HepG2 (cell line): ENCODE measurements around the gene GPS1. TPM values are rescaled to one million over a fixed set of nuclear protein-coding genes. Genes with fewer than 3 reads are reported as not detected.

Source experiments
- ATAC-seq: fragments of 200-7000 bp; cut with Tn5 transposase; 3 replicates; pipeline ENCODE4 v1.9.1; 2020; ENCODE audit warnings: mild to moderate bottlenecking, moderate library complexity
- BruUV-seq: library from RNA; stranded (reverse); fragments of 400-500 nt; replicated peaks from 2 replicates; lab custom pipeline; 2021; lab: Mats Ljungman, UMichigan
- CTCF ChIA-PET: fragments of 300-600 bp; formaldehyde crosslinking; extraction: SDS; loops from one replicate; lab custom pipeline; 2021; ENCODE audit warnings: low total read pairs, inconsistent platforms, low intra/inter-chr PET ratio; lab: Yijun Ruan, JAX
- POLR2A ChIA-PET: fragments of 350-600 bp; sonication (Branson Sonifier 250); formaldehyde crosslinking; loops from one replicate; lab custom pipeline; 2020; ENCODE audit warnings: antibody characterized with exemption, inconsistent platforms; lab: Yijun Ruan, JAX
- DNase-seq: peaks from one replicate; pipeline ENCODE4 v3.0.0-alpha.2; 2015; ENCODE audit warnings: low spot score
- FAIRE-seq: peaks from 3 replicates; lab custom pipeline; 2011; peaks lifted over from hg19 to GRCh38; lab: Jason Lieb, UNC
- H2AFZ ChIP-seq: one replicate; pipeline ENCODE4 v1.6.1; 2011; ENCODE audit warnings: low read length, inconsistent platforms
- H3K27ac ChIP-seq: fragments of 300-600 bp; 3 replicates; pipeline ENCODE4 v1.8.0; 2011; ENCODE audit warnings: mixed run types, mild to moderate bottlenecking, mixed read lengths, low read length, inconsistent platforms; ENCODE audit not compliant: insufficient read depth; ENCODE audit errors: extremely low read length
- H3K27me3 ChIP-seq, 2 experiments: fragments of 200-600 bp in 1 of 2; 2 replicates in 1 of 2; 3 replicates in 1 of 2; pipeline versions ENCODE4 v1.6.0 to v1.8.0; 2011; ENCODE audit warnings: low read length in 2 of 2, mild to moderate bottlenecking in 2 of 2, moderate library complexity in 2 of 2, inconsistent platforms in 1 of 2; ENCODE audit not compliant: insufficient read depth in 2 of 2, control insufficient read depth in 1 of 2
- H3K36me3 ChIP-seq, 2 experiments: fragments of 200-600 bp in 1 of 2; replicated peaks in 1 of 2; 2 replicates in 1 of 2; 3 replicates in 1 of 2; pipeline versions ENCODE4 v1.5.1 to v1.8.0; 2011; ENCODE audit warnings: low read length in 2 of 2, inconsistent platforms in 1 of 2; ENCODE audit not compliant: insufficient read depth in 2 of 2, control insufficient read depth in 1 of 2
- H3K4me1 ChIP-seq: 2 replicates; pipeline ENCODE4 v1.5.1; 2012; ENCODE audit warnings: low read length, inconsistent platforms; ENCODE audit not compliant: insufficient read depth
- H3K4me2 ChIP-seq: 2 replicates; pipeline ENCODE4 v1.6.0; 2011; ENCODE audit warnings: low read depth, low read length, inconsistent platforms
- H3K4me3 ChIP-seq, 3 experiments: fragments of 200-600 bp in 1 of 3; sonication (generic), shearing (Covaris generic) in 1 of 3; replicated peaks in 1 of 3; 2 replicates each; pipeline ENCODE4 v1.5.1; 2011 to 2016; ENCODE audit warnings: low read length in 3 of 3, inconsistent platforms in 2 of 3, low read depth in 2 of 3, mild to moderate bottlenecking in 2 of 3, control low read depth in 1 of 3, mixed read lengths in 1 of 3; ENCODE audit not compliant: insufficient read depth in 1 of 3
- H3K79me2 ChIP-seq: one replicate; pipeline ENCODE4 v1.6.1; 2011; ENCODE audit warnings: low read length, inconsistent platforms; ENCODE audit not compliant: insufficient read depth
- H3K9ac ChIP-seq: 2 replicates; pipeline ENCODE4 v1.6.0; 2011; ENCODE audit warnings: mild to moderate bottlenecking, low read depth, low read length, inconsistent platforms; ENCODE audit not compliant: insufficient read depth
- H3K9me3 ChIP-seq: 2 replicates; pipeline ENCODE4 v1.5.1; 2012; ENCODE audit warnings: mild to moderate bottlenecking, low read length
- H4K20me1 ChIP-seq: 2 replicates; pipeline ENCODE4 v1.6.0; 2011; ENCODE audit warnings: inconsistent platforms, mild to moderate bottlenecking, low read length, moderate library complexity; ENCODE audit not compliant: insufficient read depth
- AGO2 ChIP-seq: fragments of 200-400 bp; formaldehyde crosslinking; optimal IDR thresholded peaks from 2 replicates; pipeline ENCODE3; 2017; ENCODE audit warnings: mild to moderate bottlenecking, low read depth, low read length, moderate library complexity
- DPF2 ChIP-seq: sonication (generic); formaldehyde crosslinking; IDR thresholded peaks from 2 replicates; pipeline ENCODE4 v1.4.0; 2020; ENCODE audit warnings: mild to moderate bottlenecking, low read depth, missing genetic modification reagents, borderline replicate concordance
- GLI4 ChIP-seq: sonication (generic); formaldehyde crosslinking; IDR thresholded peaks from 2 replicates; pipeline ENCODE4 v1.5.1; 2020; ENCODE audit warnings: missing genetic modification reagents, mild to moderate bottlenecking, moderate library complexity, borderline replicate concordance
- MED13 ChIP-seq: sonication (generic); formaldehyde crosslinking; IDR thresholded peaks from 2 replicates; pipeline ENCODE4 v1.5.0; 2020; ENCODE audit warnings: missing genetic modification reagents
- NCOA5 ChIP-seq: sonication (generic); formaldehyde crosslinking; IDR thresholded peaks from 2 replicates; pipeline ENCODE4 v1.4.0; 2020; ENCODE audit warnings: missing genetic modification reagents
- NFATC3 ChIP-seq: sonication (generic); formaldehyde crosslinking; IDR thresholded peaks from 2 replicates; pipeline ENCODE4 v1.5.1; 2020; ENCODE audit warnings: mild to moderate bottlenecking, missing genetic modification reagents
- PAF1 ChIP-seq: IDR thresholded peaks from 2 replicates; pipeline ENCODE4 v1.6.1; 2016; ENCODE audit warnings: missing genetic modification reagents, missing compliant biosample characterization
- POLR2AphosphoS5 ChIP-seq: IDR thresholded peaks from 2 replicates; pipeline ENCODE4 v1.6.1; 2012; ENCODE audit warnings: low read depth, low read length
- RBFOX2 ChIP-seq: fragments of 200-400 bp; formaldehyde crosslinking; IDR thresholded peaks from 2 replicates; pipeline ENCODE4 v1.6.1; 2017; ENCODE audit warnings: low read depth, mild to moderate bottlenecking, low read length
- RBM22 ChIP-seq: fragments of 200-400 bp; formaldehyde crosslinking; optimal IDR thresholded peaks from 2 replicates; pipeline ENCODE3; 2017; ENCODE audit warnings: mild to moderate bottlenecking, low read length, moderate library complexity
- ZNF263 ChIP-seq: sonication (generic); formaldehyde crosslinking; IDR thresholded peaks from 2 replicates; pipeline ENCODE4 v1.4.0; 2020; ENCODE audit warnings: missing genetic modification reagents
- ZNF567 ChIP-seq: sonication (generic); formaldehyde crosslinking; IDR thresholded peaks from 2 replicates; pipeline ENCODE4 v1.8.1; 2023; ENCODE audit warnings: mild to moderate bottlenecking, missing genetic modification reagents, borderline replicate concordance
- ZNF609 ChIP-seq: sonication (generic); formaldehyde crosslinking; IDR thresholded peaks from 2 replicates; pipeline ENCODE4 v1.4.0; 2020; ENCODE audit warnings: mild to moderate bottlenecking, missing genetic modification reagents, borderline replicate concordance
- ZNF775 ChIP-seq: sonication (generic); formaldehyde crosslinking; IDR thresholded peaks from 2 replicates; pipeline ENCODE4 v1.4.0; 2020; ENCODE audit warnings: missing genetic modification reagents, mild to moderate bottlenecking, moderate library complexity, borderline replicate concordance
- WGBS: methylation state at CpG from one replicate; pipeline ENCODE4 v1.1.6; 2017; ENCODE audit warnings: low lambda C conversion rate; 5-methylcytosine and 5-hydroxymethylcytosine counted together
- in situ Hi-C: cut with HindIII; loops from 2 replicates; pipeline ENCODE4 v1.10.0; 2017; ENCODE audit warnings: low pct_unique_long_range_greater_than_20kb; ENCODE audit not compliant: extremely low pct_ligation_motif_present
- intact Hi-C: fragments of 100-400 bp; cut with micrococcal nuclease; formaldehyde crosslinking; loops from one replicate; pipeline ENCODE4 v1.10.0; 2022; ENCODE audit not compliant: unreplicated experiment
- polyA plus RNA-seq, 8 experiments: library from polyadenylated mRNA; depleted of rRNA in 3 of 8; stranded (reverse) in 7 of 8; unstranded in 1 of 8; fragments of >200 nt; fragmentation: Illumina TruSeq in 4 of 8; extraction: Trizol in 4 of 8; gene quantifications; 2 replicates each; pipeline versions ENCODE4 v1.2.1 to v1.2.3, GENCODE V29; 2011 to 2016; ENCODE audit warnings: low read depth in 4 of 8, missing spikeins in 1 of 8, mixed read lengths in 1 of 8; ENCODE audit not compliant: insufficient read depth in 1 of 8
- total RNA-seq, 5 experiments: library from RNA; depleted of rRNA; stranded (reverse); fragments of >200 nt; fragmentation: Illumina TruSeq; extraction: Trizol; gene quantifications; 2 replicates each; pipeline ENCODE4 v1.2.3, GENCODE V29; 2016; ENCODE audit warnings: low read depth in 1 of 5

GPS1 gene
- total and polyA plus RNA-seq, 2 of the 13 experiments (the other 11 are each of a cell fraction or from before 2014, with no cell fraction given): 124 to 128 TPM

- intact Hi-C loops (no loop called here), in situ Hi-C loops (no loop called here)
- Histone ChIP-seq H3K36me3 (peaks cover 85 to 98% of the 10 kb centered on the region in 2 experiments), H3K9me3 (no peaks in the 10 kb centered on the region), H3K79me2 (peaks cover 5% of the 10 kb centered on the region), H3K27ac (no peak overlapping the region), H3K4me2 (no peak overlapping the region), H4K20me1 (peaks cover 76% of the 10 kb centered on the region), H3K4me1 (no peaks in the 10 kb centered on the region), H3K27me3 (no peaks in the 10 kb centered on the region), H3K9ac (no peak overlapping the region), H2AFZ (no peak overlapping the region), H3K4me3 (no peak overlapping the region)
- no TSS peak for BruUV-seq
- no peak for TF ChIP-seq GLI4 (CRISPR knock-in tag)
- peak; percentile 90 for TF ChIP-seq AGO2
- TF ChIP-seq ZNF263 (CRISPR knock-in tag): 0 out of 2 replicates have a peak, but pooled peaks have one; percentile 8
- TF ChIP-seq POLR2AphosphoS5: 0 out of 2 replicates have a peak, but pooled peaks have one; percentile 8
- no peak for TF ChIP-seq ZNF775 (CRISPR knock-in tag)
- TF ChIP-seq RBFOX2: peak; percentile 71
- 0 out of 2 replicates have a peak, but pooled peaks have one; percentile 80 for TF ChIP-seq NCOA5 (CRISPR knock-in tag)
- no peak for TF ChIP-seq ZNF609
- TF ChIP-seq RBM22: peak; percentile 86
- no peak for TF ChIP-seq NFATC3
- TF ChIP-seq MED13 (CRISPR knock-in tag): 0 out of 2 replicates have a peak, but pooled peaks have one; percentile 33
- TF ChIP-seq PAF1 (CRISPR knock-in tag): peak; percentile 69
- no peak for TF ChIP-seq ZNF567
- TF ChIP-seq DPF2 (CRISPR knock-in tag): no peak
- FAIRE-seq (no peak), DNase-seq (no peak), ATAC-seq (no peak)
- CTCF ChIA-PET: no interaction called here
- POLR2A ChIA-PET: no interaction called here
- WGBS: 98% methylated on average over 27 of the region's 31 CpGs
Measured at GRCh38 chr17:82084373-82085030, 32.8 kb downstream of the GPS1 start.
